Large intestine (tissue), 12 donors: ENCODE data around the gene TNFRSF9. TPM values are rescaled to one million over a fixed set of nuclear protein-coding genes. Genes with fewer than 3 reads are reported as not detected.

ENCODE experiments used
- DNase-seq, 2 donors: peaks; one replicate each; pipeline versions ENCODE4 v3.0.0 to v3.0.0-alpha.2; 2013
- H3K27ac ChIP-seq: one replicate; pipeline ENCODE4 v1.5.1; 2013; ENCODE audit warnings: low read length
- H3K27me3 ChIP-seq: 2 replicates; pipeline ENCODE4 v1.6.1; 2013; ENCODE audit warnings: low read length; ENCODE audit not compliant: control insufficient read depth, insufficient read depth
- H3K36me3 ChIP-seq: 2 replicates; pipeline ENCODE4 v1.6.1; 2013; ENCODE audit warnings: low read length; ENCODE audit not compliant: control insufficient read depth, insufficient read depth
- H3K4me1 ChIP-seq: one replicate; pipeline ENCODE4 v1.6.1; 2013; ENCODE audit warnings: low read length; ENCODE audit not compliant: control insufficient read depth, insufficient read depth
- H3K4me3 ChIP-seq: one replicate; pipeline ENCODE4 v1.5.1; 2013; ENCODE audit warnings: low read length
- H3K9me3 ChIP-seq: one replicate; pipeline ENCODE4 v1.6.1; 2013; ENCODE audit warnings: mild to moderate bottlenecking, low read depth, low read length, moderate library complexity; ENCODE audit not compliant: control insufficient read depth
- WGBS: methylation state at CpG from one replicate; pipeline ENCODE4 v1.1.5; 2013; ENCODE audit warnings: low lambda C conversion rate; ENCODE audit not compliant: insufficient coverage; 5-methylcytosine and 5-hydroxymethylcytosine counted together
- long read RNA-seq, 11 donors: transcript quantifications; one replicate each; lab custom pipeline, GENCODE V29; 2026
- polyA plus RNA-seq: library from polyadenylated mRNA; unstranded; fragments of 120-200 nt; gene quantifications from one replicate; pipeline ENCODE4 v1.2.1, GENCODE V29; 2013

TNFRSF9 gene
- polyA plus RNA-seq = 0.33 TPM
- long read RNA-seq, donor 1 = 0 reads
- long read RNA-seq, donor 2, partial matches to known transcripts = 268 of 395 reads
- long read RNA-seq, donor 2, other reads (novel, unspliced or antisense) = 127 of 395 reads
- long read RNA-seq, donor 3 = 0 reads
- long read RNA-seq, donor 4 = 0 reads
- long read RNA-seq, donor 5 = 0 reads
- long read RNA-seq, donor 6, partial matches to known transcripts = 0 of 1 reads
- long read RNA-seq, donor 6, other reads (novel, unspliced or antisense) = 0 of 1 reads
- long read RNA-seq, donor 7 = 0 reads
- long read RNA-seq, donor 8 = 0 reads
- long read RNA-seq, donor 9 = 0 reads
- long read RNA-seq, donor 10, partial matches to known transcripts = 0 of 1 reads
- long read RNA-seq, donor 10, other reads (novel, unspliced or antisense) = 0 of 1 reads
- long read RNA-seq, donor 11 = 0 reads

- Histone ChIP-seq H3K27me3 (peaks cover 55% of the 10 kb centered on the region), H3K36me3 (no peaks in the 10 kb centered on the region), H3K27ac (no peak within 1 kb of the TSS), H3K9me3 (peaks cover 3% of the 10 kb centered on the region), H3K4me3 (no peak within 1 kb of the TSS), H3K4me1 (peaks cover 3% of the 10 kb centered on the region)
- 100% methylated on average over 2 of the region's 14 CpGs for WGBS
- DNase-seq = peak in 1 of 2 donors; percentile 10
Measured at GRCh38 chr1:7940745-7941436, at the start of gene TNFRSF9. TNFRSF9 (minus strand) TSS chr1:7940839; CDS start chr1:7939994, 845 bp downstream.

DNA sequence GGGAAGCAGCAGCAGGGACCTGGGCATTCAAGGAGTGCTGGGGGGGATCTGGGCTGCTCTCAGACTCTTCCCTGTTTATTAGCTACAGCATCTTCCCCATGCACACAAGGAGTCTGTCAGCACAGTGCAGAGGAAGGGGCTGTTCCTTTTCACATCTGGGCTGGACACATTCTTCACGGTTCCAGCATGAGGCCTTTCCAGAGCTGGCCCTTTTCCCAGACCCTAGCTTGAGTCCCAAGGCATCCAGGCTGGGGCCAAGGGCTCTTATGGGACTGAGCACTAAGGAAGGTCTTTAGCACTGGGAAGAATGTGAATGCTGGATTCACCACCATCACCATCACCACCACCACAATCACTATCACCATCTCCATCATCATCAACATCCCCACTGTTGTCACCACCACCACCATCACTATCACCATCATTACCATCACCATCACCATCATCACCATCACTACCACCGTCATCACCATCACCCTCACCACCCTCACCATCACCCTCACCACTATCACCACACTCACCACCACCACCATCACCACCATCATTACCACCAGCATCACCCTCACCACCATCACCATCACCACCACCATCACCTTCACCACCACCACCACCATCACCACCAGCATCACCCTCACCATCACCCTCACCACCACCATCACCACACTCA, 49.3 kb upstream of the TNFRSF9 start:
- peaks cover 26% of the 10 kb centered on the region for H3K36me3 ChIP-seq
- H3K4me3 ChIP-seq = no peak overlapping the region
- no peaks in the 10 kb centered on the region for H3K4me1 ChIP-seq
- H3K27ac ChIP-seq = no peak overlapping the region
- DNase-seq = no peak
- WGBS = no CpG with 5 or more reads among the region's 2 CpGs
- H3K9me3 ChIP-seq = no peaks in the 10 kb centered on the region
- no peaks in the 10 kb centered on the region for H3K27me3 ChIP-seq

- H3K4me3 ChIP-seq = no peak overlapping the region
- H3K36me3 ChIP-seq = peaks cover 39% of the 10 kb centered on the region
- H3K4me1 ChIP-seq = no peaks in the 10 kb centered on the region
- DNase-seq = no peak
- H3K27ac ChIP-seq = no peak overlapping the region
- no peaks in the 10 kb centered on the region for H3K9me3 ChIP-seq
- WGBS = no CpG with 5 or more reads among the region's 1 CpG
- no peaks in the 10 kb centered on the region for H3K27me3 ChIP-seq
Measured at GRCh38 chr1:7988576-7988975, 47.9 kb upstream of the TNFRSF9 start.

- WGBS = 80% methylated on average over 1 of the region's 7 CpGs
- H3K9me3 ChIP-seq = no peaks in the 10 kb centered on the region
- no peak overlapping the region for H3K4me3 ChIP-seq
- no peak for DNase-seq
- H3K4me1 ChIP-seq = peaks cover under 1% of the 10 kb centered on the region
- no peak overlapping the region for H3K27ac ChIP-seq
- peaks cover 48% of the 10 kb centered on the region for H3K36me3 ChIP-seq
- H3K27me3 ChIP-seq = no peaks in the 10 kb centered on the region
Measured at GRCh38 chr1:7987528-7987927, 46.9 kb upstream of the TNFRSF9 start.

DNA sequence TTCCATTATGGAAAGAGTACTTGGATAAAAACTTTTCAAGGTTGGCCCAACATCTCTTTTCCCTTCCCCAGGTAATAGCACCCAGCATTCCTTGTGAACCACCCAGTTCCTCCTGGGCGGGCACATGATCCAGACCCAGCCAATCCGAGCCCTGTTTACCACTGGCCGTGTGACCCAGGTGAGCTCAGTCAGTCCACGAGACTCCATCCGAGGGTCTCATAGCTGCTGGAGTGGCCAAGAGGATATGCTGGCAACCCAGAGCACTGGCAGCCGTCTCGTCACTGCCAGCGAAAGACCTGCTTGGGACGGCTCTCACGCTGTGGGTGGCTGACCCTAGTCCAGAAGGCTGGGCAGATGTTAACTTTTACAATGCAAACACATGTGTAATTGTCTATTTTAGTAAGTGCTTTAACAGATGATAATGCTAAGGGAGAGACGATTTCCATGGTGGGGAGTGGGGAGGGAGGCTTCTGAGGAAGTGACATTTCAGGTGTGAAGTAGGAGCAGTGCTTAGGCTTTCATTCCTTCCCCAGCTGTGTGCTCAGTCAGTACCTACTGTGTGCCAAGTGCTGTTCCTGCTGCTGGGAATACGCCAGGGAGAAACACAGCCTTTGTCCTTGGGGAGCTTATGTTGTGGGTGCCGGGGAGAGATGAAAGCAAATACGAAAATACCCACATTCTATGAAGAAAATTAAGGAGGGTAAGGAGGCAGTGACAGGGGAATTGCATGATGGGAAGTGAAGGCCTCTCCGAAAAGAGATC, 45.4 kb upstream of the TNFRSF9 start:
- Histone ChIP-seq H3K4me1 (peaks cover 2% of the 10 kb centered on the region), H3K9me3 (no peaks in the 10 kb centered on the region), H3K4me3 (no peak overlapping the region), H3K36me3 (peaks cover 52% of the 10 kb centered on the region), H3K27ac (no peak overlapping the region), H3K27me3 (no peaks in the 10 kb centered on the region)
- 100% methylated on average over 2 of the region's 15 CpGs for WGBS
- DNase-seq = no peak

GRCh38 chr1:7984811-7985210, 44.2 kb upstream of the TNFRSF9 start:
- Histone ChIP-seq H3K4me1 (peaks cover 2% of the 10 kb centered on the region), H3K27ac (no peak overlapping the region), H3K27me3 (no peaks in the 10 kb centered on the region), H3K9me3 (no peaks in the 10 kb centered on the region), H3K4me3 (no peak overlapping the region), H3K36me3 (peaks cover 60% of the 10 kb centered on the region)
- 100% methylated on average over 1 of the region's 15 CpGs for WGBS
- DNase-seq = no peak

- Histone ChIP-seq H3K27me3 (no peaks in the 10 kb centered on the region), H3K36me3 (peaks cover 74% of the 10 kb centered on the region), H3K4me1 (peaks cover 2% of the 10 kb centered on the region), H3K27ac (no peak overlapping the region), H3K4me3 (no peak overlapping the region), H3K9me3 (no peaks in the 10 kb centered on the region)
- no peak for DNase-seq
- WGBS = no CpG with 5 or more reads among the region's 15 CpGs
Measured at GRCh38 chr1:7983086-7983778, 42.6 kb upstream of the TNFRSF9 start.

DNA sequence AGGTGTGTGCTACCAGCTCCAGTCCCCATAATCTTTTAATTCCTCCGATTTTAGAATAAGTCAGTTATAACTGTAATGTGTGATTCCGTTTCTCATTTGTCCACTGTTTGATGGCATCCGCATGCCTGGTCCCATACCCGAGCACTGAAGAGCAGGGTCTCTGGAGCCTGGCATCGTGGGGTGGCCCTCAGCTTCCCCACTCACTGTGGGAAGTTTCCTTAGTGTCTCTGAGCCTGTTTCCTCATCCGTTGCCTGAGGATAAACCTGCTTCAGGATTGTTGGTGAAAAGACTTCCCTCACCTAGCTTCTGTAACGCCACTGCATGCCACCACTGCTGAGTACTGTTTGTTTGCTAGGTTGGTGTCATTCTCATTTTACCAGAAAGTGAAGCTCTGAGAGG, 40.3 kb upstream of the TNFRSF9 start:
- peaks cover 2% of the 10 kb centered on the region for H3K4me1 ChIP-seq
- H3K9me3 ChIP-seq = no peaks in the 10 kb centered on the region
- WGBS = no CpG with 5 or more reads among the region's 7 CpGs
- H3K36me3 ChIP-seq = peaks cover 69% of the 10 kb centered on the region
- H3K27me3 ChIP-seq = no peaks in the 10 kb centered on the region
- no peak overlapping the region for H3K4me3 ChIP-seq
- no peak overlapping the region for H3K27ac ChIP-seq
- no peak for DNase-seq

- H3K4me1 ChIP-seq = no peaks in the 10 kb centered on the region
- H3K9me3 ChIP-seq = no peaks in the 10 kb centered on the region
- peaks cover 56% of the 10 kb centered on the region for H3K36me3 ChIP-seq
- H3K4me3 ChIP-seq = no peak overlapping the region
- no peak overlapping the region for H3K27ac ChIP-seq
- peak; percentile 73 to 77 for DNase-seq
- WGBS = 87% methylated on average over 4 of the region's 8 CpGs
- H3K27me3 ChIP-seq = no peaks in the 10 kb centered on the region
Measured at GRCh38 chr1:7975212-7975865, 34.7 kb upstream of the TNFRSF9 start.
